Islet of Langerhans (tissue), 1 donor: ENCODE data around the gene SPRING1.
A peak's percentile ranks its signal among the peaks of the same experiment; 100 is the strongest.

Experiments
- FAIRE-seq: peaks from one replicate; lab custom pipeline; 2011; peaks lifted over from hg19 to GRCh38; lab: Jason Lieb, UNC

Gene SPRING1

DNA sequence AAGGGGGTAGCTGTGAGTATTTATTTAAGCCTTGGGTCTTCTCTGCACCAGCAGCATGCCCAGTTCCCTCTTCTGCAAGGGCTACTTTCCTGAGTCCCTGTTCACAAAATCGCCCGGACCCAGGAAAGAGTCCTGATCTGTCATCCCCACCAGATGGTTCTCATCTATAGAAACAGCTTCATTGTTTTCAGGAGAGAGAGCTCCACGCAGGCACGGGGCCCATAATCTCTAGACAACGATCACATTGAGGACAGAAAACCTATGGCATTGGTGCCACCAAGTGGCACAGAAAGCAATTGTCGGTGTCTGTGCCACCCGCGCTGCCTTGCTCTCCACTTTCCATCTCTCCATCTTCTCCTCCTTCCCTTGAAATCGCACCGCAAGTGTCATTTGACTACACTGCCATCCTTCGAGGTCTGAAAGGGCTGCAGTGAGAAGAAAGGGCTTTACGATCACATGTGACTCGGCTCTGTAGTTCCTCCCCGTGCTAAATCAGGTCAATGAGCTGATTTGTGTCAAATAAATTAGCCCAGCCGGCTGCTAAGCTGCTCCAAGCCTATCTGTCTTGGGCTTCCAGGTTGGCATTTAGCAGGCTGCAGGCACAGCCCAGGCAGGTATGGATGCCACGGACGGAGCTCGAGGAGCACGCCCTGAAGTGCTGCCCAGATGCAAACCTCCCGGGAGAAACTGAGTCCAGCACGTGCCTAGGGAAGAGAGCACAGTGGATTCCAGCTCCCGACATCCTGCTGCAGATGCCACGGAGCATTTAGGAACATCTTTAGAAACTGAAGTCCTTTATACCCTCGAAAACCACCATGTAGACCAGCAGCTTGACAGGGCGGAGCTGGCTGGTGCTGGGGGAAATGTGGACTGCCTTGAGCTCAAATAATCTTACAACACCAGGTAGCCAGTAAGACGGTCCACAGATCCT, 28.8 kb downstream of the SPRING1 start:
- peak; percentile 85 for FAIRE-seq

DNA sequence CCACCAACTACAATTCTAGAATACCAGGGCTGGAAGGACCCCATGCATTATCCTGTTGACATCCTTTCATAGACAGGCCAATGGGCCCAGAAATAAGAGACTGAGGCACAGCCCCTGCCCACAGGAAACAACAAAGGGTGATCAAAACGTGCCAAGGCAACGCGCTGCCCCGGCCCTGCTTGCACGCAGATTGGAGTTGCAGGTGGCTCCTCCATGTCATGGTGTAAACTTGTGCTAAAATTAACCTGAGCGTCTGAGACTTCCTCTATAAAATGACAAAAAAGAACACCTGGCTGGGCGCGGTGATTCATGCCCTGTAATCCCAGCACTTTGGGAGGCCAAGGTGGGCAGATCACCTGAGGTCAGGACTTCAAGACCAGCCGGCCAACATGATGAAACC, 30.1 kb downstream of the SPRING1 start:
- no peak for FAIRE-seq

DNA sequence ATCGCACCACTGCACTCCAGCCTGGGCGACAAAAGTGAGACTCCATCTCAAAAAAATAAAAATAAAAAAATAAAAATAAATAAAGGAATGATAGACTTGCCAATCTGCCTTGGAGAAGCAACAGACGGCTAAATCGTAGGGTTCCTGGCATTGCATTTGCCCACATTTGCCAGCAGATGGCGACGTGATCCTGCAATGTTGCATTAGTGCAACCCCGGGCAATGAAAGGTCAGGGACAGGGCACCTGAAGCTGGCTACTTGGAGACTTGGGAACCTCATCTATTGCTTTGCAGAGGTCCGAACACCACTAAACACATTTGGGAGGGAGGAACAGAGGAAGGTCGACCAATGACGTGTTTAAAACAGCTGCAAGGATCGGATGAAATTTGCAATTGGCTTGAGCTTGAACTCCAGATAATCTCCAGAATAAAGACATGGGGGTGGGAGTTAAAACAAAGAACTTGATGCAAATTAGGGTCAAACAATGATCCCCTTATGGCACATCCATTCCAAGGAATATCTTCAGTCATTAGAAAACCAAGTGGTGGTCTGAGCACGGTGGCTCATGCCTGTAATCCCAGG, 34.6 kb downstream of the SPRING1 start:
- FAIRE-seq: peak; percentile 65

DNA sequence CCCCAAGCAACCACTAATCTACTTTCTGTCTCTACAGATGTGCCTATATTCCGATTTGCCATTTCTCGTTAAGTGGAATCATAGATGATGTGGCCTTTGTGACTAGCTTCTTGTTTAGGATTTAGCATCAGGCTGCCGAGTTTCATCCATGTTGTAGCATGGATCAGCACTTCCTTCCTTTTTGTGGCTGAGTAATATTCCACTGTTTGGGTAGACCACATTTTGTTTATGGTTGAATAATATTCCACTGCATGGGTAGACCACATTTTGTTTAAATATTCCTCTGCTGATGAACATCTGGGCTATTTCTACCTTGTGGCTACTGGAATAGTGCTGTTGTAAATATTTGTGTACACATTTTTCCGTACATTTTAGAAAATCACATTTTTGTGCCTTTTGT, 36.4 kb downstream of the SPRING1 start:
- FAIRE-seq: no peak

DNA sequence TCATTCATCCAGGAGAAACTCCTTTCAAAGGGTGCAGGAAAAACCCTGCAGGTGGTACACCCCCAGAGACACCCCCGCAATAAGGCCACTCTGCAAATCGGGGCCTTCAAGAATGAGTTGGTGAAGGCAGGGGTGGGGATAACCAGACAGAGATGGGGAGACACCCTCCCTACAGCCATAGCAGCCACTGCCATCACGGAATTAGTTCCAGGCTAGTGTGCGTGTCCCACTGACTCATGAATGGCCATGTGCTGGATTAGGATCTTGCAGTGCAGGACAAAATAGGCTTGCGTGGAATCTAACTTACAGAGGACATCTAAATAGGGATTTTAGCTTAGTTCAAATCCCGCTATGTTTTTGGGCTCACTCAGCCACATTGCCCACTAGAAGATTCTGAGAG, 37.8 kb downstream of the SPRING1 start:
- FAIRE-seq: no peak

DNA sequence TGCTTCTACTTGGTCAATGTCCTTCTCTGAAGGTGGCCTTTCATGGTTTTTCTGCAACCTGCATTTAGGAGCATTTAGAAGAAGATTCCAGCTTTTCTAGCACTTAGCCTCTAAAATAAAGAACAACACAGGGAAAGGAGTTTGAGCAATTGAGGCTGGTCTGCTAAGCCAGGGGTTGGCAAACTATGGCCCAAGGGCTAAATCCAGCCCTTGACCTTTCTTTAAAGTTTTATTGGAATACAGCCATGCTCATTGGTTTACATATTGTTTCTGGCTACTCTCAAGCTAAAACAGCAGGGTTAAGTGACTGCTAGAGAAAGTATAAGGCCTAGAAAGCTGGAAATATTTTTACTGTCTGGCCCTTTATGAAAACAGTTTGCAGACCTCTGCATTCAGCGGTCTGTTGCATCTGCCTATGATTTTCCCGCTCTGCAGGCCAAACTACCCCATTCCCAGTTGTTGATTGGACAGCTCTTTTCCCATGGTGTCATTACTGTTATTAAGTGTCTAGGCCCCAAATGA, 39.3 kb downstream of the SPRING1 start:
- FAIRE-seq: no peak

DNA sequence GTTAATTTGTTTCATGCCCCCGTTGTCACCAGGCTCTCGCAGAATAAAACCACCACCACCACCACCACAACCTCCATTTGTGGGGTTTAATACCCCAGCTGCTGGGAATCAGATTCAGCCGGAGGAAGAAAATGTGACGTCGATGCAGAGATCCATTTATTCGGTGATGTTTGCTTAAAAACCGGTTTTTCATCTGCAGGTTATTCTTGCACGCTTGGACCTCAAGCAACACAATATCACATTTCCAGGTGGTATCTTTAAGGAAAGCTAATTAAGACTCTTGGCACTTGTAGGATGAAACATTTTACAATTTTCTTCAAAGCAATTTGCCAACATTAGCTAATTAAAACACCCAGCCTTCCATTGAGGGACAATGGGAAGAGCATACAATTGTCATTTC, 39.8 kb downstream of the SPRING1 start:
- no peak for FAIRE-seq

DNA sequence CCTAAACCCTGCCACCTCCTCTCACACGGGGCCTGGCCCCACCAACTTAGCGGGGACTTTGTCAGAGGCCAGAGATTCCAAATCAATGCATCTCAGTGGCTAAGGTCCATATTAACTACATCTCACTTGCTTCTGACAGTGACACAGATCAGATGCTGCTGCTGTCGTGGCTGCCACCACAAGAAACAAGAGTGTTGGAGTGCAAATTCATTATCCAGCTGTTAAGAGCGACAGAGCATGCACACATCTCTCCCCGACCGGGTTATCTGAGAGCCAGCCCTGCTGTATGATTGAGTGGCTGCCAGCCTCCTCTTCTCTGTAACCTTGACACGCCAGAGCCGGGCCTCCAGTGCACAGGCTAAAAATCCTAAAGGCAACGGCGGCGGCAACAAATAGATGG, 40.2 kb downstream of the SPRING1 start:
- FAIRE-seq: no peak

DNA sequence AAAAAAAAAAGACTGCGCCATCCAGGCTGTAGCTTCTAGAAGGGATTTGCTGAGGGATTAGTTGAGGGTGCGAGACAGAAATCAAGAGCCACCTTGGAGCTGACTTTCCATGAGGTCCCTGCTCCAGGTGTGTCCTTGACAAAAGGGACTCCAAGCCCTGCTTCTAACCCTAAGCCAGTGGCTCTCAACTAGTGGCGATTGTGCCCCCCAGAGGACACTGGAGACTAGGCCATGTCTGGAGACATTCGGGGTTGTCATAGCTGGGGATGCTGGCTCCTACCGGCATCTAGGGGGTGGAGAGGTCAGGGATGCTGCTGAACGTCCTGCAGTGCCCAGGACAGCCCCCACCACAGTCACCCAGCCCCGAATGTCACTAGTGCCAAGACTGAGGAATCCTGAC, 40.6 kb downstream of the SPRING1 start:
- no peak for FAIRE-seq

DNA sequence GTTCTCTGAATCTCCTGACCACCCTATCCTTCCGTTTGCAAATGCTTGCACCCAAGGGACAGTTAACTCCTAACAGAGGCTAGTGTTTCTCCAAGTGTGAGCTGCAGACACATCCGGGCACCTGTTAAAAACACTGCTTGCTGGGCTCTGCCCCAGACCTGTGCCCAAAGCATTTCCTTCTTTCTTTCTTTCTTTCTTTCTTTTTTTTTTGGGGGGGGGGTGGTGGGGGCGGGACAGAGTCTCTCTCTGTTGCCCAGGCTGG, 42.5 kb downstream of the SPRING1 start:
- no peak for FAIRE-seq

DNA sequence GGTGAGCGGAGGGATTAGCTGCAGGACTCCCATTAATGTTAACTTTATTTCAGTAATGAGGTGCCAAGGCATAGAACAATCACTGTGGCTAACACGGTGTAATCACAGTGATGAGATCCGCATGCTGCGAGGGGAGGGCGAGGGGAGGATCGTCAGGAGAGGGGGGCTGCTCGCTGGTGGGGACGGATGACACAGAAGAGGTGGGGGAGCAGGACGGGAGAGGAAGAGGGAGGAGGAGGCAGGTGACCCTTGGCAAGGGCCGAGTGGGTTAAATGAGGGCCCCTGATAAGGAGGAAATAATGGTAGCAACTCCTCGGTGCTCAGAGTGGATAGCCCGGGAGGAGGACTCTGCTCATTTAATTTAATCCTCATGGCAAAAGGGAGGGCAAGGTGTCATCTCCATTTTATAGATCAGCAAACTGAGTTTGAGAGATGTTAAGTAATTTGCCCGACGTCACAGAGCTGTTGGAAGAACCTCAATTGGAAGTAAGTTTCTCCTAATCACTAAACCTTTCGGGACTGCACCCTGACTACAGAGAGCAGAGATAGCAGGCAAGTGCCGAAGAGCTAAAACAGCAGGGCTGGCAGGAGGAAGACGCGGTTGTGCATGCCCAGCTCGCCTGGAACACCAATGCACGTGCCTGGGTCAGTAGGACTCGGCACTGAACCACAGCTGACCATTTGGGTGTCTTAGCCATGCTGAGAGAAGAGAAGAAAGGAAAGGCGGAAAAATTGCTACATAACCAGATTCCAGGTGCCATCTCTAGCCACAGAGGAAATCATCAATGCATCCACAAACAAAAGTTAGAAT, 43.0 kb downstream of the SPRING1 start:
- no peak for FAIRE-seq

DNA sequence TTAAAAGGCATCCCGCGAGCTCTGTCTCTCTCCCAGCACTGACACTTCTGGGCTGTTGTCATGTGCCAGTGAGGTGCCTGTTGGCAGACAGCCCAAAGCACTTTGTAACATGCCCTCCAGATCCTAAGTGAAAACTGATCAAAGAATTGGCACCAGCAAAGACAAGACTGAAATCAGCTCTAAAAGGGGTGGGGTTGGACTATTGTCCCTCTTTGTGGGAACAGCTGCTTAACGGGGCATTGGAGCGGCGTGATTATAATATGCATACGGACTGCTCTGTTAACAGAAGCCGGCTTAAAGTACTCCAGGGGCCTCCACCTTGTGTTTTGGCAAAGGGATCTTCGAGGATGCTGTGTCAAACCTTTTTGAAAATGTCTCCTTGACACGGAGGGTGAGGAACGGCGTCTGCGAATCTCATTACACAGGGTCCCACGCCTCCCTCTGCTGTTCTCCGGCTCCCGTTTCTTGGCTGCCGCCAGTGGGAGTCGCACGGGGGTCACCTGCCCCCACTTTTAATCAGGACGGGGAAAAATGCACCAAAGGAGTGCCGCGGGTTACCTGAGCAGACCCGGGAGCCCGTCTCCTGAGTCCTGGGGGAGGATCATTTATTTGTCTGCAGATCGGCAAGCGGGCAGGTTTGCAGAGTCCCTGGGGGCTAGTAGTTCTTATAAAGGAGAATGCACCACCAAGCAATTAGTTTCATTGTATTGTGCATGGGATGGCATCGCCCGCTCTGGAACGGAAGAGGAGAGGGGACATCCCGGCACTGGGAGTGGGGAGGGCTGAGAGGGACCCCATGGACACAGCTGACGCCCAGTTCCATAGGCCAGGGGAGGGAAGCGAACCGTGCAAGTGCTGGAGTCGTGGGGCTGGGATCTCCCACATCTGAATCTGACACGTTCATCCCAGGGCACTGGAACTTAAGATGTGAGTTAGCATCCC, 44.3 kb downstream of the SPRING1 start:
- no peak for FAIRE-seq

DNA sequence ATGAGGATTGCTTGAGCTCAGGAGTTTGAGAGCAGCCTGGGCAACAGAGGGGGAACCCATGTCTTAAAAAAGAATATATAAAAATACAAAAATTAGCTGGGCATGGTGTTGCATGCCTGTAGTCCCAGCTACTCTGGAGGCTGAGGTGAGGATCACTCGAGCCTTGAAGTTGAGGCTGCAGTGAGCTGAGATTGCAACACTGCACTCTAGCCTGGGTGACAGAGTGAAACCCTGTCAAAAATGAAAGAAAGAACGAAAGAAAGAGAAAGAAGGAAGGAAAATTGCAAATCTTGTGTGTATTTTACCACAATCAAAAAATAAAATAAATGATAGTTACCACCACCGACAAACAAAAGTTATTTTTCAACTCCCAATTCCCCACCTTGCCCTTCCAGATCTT, 45.3 kb downstream of the SPRING1 start:
- FAIRE-seq: no peak

DNA sequence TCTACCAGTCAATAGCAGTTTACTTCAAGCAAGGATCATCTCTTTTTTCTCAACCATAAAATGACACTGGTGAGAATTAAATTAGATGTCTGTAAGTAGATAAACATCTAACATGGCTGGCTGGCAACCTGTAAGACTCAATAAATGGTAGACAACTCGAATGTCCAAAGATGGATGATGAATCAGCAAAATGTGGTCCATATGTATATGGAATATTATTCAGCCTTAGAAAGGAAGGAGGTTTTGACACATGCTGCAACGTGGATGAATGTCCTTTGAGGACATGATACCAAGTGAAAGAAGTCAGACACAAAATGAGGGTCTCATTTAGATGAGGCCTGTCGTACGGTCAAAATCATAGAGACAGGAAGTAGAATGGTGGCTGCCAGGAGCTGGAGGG, 46.2 kb downstream of the SPRING1 start:
- FAIRE-seq: no peak

DNA sequence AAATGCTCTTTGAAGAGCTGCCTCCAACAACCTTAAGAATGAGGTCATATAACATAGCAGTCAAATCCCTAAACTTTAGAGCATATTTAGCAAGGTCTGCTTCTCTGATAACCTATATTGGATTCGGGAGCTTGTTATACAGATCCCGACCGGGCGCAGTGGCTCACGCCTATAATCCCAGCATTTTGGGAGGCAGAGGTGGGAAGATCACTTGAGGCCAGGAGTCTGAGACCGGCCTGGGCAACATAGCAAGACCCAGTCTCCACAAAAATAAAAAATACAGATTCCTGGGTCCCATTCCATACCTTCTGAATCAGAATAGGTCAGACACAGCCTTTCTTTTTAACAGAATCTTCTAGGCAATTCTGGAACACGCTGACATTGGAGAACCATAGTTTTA, 46.7 kb downstream of the SPRING1 start:
- no peak for FAIRE-seq

DNA sequence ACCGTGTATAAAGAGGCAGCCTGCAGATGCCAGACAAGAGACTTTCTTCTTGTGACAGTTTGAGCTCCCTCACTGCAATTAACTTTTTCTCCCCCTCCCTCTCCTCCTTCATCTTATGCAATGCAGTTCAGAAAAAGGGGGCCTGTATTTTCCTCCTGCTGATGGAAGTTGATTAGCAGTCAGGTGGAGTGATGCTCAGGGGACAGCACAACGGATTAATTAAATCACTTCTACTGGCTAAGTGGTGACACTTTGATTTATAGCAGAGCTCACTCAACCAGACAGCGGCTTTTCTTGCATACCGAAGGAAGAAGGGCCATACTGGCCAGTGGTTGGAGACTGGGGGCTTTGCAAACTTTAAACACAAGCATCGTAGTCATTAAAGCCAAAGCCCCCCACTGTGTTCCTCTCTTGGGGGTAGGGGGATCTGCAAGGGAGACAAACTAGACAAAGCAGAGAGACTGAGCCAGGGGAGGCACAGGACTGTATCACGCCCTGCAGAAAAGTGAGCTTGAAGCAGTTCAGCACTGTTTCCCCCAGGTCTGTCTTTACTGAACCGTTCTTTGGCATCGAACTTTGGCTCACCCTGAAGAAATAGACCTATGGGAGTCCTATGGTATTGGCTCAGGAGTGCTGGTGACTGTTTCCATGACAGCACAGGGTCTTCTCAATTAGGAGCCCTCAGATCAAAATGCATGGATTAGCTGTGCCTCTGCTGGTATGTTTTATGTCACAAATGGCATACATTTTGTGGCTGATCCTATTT, 47.7 kb downstream of the SPRING1 start:
- FAIRE-seq: no peak

DNA sequence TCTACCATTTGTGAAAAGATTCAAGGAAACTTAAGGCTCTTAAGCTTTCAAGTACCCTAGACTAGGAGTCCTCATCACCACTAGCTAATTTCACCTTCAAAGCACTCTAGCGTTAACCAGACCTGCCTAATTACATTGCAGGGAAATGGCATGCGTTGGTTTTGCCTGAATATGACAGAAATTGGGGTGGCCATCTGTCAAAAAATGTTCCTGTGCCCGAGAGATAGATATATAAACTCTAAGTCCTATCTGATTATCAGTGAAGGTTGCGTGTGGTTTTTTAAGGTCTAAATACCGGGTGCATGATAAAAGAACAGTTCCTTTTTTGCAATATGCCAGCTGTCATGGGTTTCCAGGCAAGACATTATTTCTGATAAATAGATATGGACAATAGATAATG, 48.3 kb downstream of the SPRING1 start:
- FAIRE-seq: no peak
